Memory B cell (primary cell): ENCODE measurements around the gene SLC34A3.

ENCODE experiments used
- ATAC-seq: fragments of 150-1000 bp; cut with Tn5 transposase; 2 replicates; pipeline ENCODE4 v1.10.0; 2021; ENCODE audit warnings: low read depth, mild to moderate bottlenecking, moderate library complexity
- DNase-seq, 2 donors: peaks; one replicate each; pipeline ENCODE4 v3.0.0; 2022; ENCODE audit warnings: low spot score in 2 of 2
- H3K27ac Mint-ChIP-seq: one replicate; pipeline ENCODE4 v1.8.0; 2022; ENCODE audit warnings: mild to moderate bottlenecking, moderate library complexity, mixed read lengths
- H3K27me3 Mint-ChIP-seq: one replicate; pipeline ENCODE4 v1.8.0; 2022; ENCODE audit warnings: mixed read lengths
- H3K36me3 Mint-ChIP-seq: one replicate; pipeline ENCODE4 v1.8.0; 2022; ENCODE audit warnings: mild to moderate bottlenecking, mixed read lengths
- H3K4me1 Mint-ChIP-seq: one replicate; pipeline ENCODE4 v1.8.0; 2022; ENCODE audit warnings: mixed read lengths
- H3K4me3 Mint-ChIP-seq: one replicate; pipeline ENCODE4 v1.8.0; 2022; ENCODE audit warnings: mild to moderate bottlenecking, moderate library complexity, mixed read lengths
- H3K9me3 Mint-ChIP-seq: one replicate; pipeline ENCODE4 v1.8.0; 2022; ENCODE audit warnings: mixed read lengths

SLC34A3 gene

DNA sequence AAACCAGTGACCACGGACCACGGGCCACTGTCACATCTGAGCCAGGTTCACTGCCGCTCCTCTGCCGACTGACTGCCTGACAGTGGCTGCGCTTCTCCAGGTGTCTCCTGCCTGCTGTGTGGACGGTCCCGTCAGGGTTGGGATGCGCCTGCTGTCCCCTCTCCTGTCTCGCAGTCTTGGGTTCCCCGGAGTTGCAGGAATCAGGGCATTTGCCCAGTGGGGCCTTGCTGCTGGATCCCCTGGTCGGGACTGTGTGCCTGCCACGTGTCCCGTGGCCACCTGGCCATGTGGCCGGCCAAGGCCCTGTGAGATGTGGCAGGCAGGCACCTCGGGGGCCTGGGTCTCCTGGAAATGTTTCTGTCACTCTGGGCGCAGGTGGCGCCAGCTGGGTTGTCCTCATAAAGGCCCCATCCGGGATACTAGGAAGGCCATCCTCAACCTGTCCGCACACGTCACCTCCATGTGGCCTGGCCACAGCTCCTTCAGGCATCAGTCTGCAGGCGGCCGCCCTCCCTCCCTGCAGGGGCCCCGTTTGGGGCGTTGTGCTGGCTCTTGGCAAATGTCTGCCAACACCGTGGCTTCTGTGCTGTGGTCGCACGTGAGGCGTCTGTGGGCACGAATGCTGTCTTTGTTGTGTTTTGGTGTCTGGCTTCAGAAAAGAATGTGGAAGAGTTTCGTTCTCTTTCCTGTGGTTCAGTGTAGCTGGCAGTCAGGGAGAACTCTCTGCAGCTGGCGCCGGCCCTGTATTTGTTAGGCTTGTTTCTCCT, 40.4 kb downstream of the SLC34A3 start:
- H3K9me3 Mint-ChIP-seq = no peaks in the 10 kb centered on the region
- peaks cover 36% of the 10 kb centered on the region for H3K4me1 Mint-ChIP-seq

GRCh38 chr9:137271696-137272076, 41.0 kb downstream of the SLC34A3 start:
- Mint-ChIP-seq H3K4me1 (peaks cover 38% of the 10 kb centered on the region), H3K4me3 (no peak overlapping the region), H3K36me3 (peaks cover 6% of the 10 kb centered on the region), H3K27ac (no peak overlapping the region), H3K9me3 (no peaks in the 10 kb centered on the region), H3K27me3 (no peaks in the 10 kb centered on the region)
- ATAC-seq (no peak), DNase-seq (no peak)

More for the DNA sequence above, 40.4 kb downstream of the SLC34A3 start:
- no peaks in the 10 kb centered on the region for H3K27me3 Mint-ChIP-seq
- H3K27ac Mint-ChIP-seq = no peak overlapping the region
- H3K36me3 Mint-ChIP-seq = peaks cover 6% of the 10 kb centered on the region
- ATAC-seq (no peak), DNase-seq (no peak)
- no peak overlapping the region for H3K4me3 Mint-ChIP-seq

- Mint-ChIP-seq H3K9me3 (no peaks in the 10 kb centered on the region), H3K4me1 (peaks cover 43% of the 10 kb centered on the region), H3K27ac (no peak overlapping the region), H3K4me3 (no peak overlapping the region), H3K36me3 (peaks cover 6% of the 10 kb centered on the region), H3K27me3 (no peaks in the 10 kb centered on the region)
- no peak for DNase-seq
- ATAC-seq = no peak
Observed at GRCh38 chr9:137272241-137273094, 41.8 kb downstream of the SLC34A3 start.

GRCh38 chr9:137273095-137273490, 42.4 kb downstream of the SLC34A3 start:
- H3K27me3 Mint-ChIP-seq = no peaks in the 10 kb centered on the region
- H3K36me3 Mint-ChIP-seq = peaks cover 3% of the 10 kb centered on the region
- ATAC-seq = no peak
- no peak overlapping the region for H3K27ac Mint-ChIP-seq
- no peaks in the 10 kb centered on the region for H3K9me3 Mint-ChIP-seq
- no peak for DNase-seq
- H3K4me3 Mint-ChIP-seq = no peak overlapping the region
- peaks cover 39% of the 10 kb centered on the region for H3K4me1 Mint-ChIP-seq

- no peak for DNase-seq
- no peak for ATAC-seq
- no peaks in the 10 kb centered on the region for H3K27me3 Mint-ChIP-seq
- no peak overlapping the region for H3K4me3 Mint-ChIP-seq
- peaks cover under 1% of the 10 kb centered on the region for H3K36me3 Mint-ChIP-seq
- H3K27ac Mint-ChIP-seq = no peak overlapping the region
- H3K4me1 Mint-ChIP-seq = peaks cover 35% of the 10 kb centered on the region
- no peaks in the 10 kb centered on the region for H3K9me3 Mint-ChIP-seq
Observed at GRCh38 chr9:137273611-137274320, 43.1 kb downstream of the SLC34A3 start.

DNA sequence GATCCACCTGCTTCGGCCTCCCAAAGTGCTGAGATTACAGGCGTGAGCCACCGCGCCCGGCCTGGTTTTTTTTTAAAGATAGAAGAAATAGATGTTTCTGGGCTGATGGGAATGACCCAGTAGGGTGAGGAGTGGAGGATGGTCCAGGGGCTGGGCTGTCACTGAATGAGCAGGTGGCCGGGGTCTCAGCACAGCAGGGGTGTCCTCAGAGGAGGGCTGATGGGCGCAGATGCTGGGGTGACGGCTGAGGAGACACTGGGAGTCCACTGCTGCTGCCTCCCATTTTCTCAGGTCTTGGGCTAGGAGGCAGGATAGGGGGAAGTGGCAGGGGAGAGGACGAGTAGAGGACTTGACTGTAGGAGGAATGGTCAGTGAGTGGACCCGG, 44.5 kb downstream of the SLC34A3 start:
- Mint-ChIP-seq H3K27ac (peak overlapping the region; percentile 83), H3K4me3 (peak overlapping the region; percentile 78), H3K4me1 (peaks cover 26% of the 10 kb centered on the region), H3K9me3 (no peaks in the 10 kb centered on the region), H3K27me3 (no peaks in the 10 kb centered on the region), H3K36me3 (no peaks in the 10 kb centered on the region)
- no peak for ATAC-seq
- no peak for DNase-seq

- Mint-ChIP-seq H3K4me3 (peak overlapping the region; percentile 78), H3K9me3 (no peaks in the 10 kb centered on the region), H3K27me3 (no peaks in the 10 kb centered on the region), H3K4me1 (peaks cover 26% of the 10 kb centered on the region), H3K27ac (peak overlapping the region; percentile 83), H3K36me3 (no peaks in the 10 kb centered on the region)
- no peak for DNase-seq
- ATAC-seq = no peak
Observed at GRCh38 chr9:137275588-137276472, 45.1 kb downstream of the SLC34A3 start.

DNA sequence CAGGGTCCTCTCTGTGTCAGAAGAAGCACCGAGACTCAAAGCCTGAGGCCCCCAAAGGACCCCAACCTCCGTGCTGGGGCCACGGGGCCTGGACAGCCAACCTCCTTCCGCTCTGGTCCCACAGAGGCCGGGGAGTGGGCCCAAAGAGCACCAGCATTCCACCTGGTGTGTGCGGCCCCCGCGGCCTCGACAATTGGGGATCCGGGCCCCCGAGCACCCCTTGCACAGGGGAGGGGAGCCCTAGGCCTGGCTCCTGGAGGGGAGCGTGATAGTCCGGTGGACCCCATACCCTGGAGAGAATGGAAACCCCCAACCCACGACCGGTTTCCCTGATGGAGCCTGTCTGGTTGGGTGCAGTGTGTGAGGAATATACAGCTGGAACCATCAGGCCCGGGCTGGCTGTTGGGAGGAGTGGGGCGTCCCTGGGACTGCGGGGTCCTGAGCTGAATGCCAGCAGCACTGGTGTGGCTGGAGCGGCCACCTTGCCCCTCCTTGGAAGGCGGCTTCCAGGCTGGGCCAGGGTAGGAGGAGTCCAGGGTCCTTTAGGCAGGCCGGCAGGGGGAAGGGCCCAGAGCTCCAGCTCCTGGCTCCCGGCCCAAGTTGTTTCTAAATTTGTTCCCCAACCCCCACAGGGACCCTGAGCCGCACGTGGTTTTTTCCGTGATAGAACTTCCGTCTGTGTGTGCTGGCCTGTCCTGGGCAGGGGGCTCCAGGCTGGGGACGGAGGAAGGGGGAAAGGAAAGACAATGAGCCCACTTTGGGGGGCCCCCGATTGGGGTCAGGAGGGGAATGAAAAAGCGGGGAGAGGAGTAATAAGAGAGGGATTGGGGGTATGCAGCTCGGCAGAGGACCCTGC, 46.0 kb downstream of the SLC34A3 start:
- Mint-ChIP-seq H3K4me3 (peak overlapping the region; percentile 94), H3K27me3 (no peaks in the 10 kb centered on the region), H3K27ac (peak overlapping the region; percentile 86), H3K36me3 (no peaks in the 10 kb centered on the region), H3K4me1 (peaks cover 23% of the 10 kb centered on the region), H3K9me3 (no peaks in the 10 kb centered on the region)
- DNase-seq (no peak), ATAC-seq (no peak)

DNA sequence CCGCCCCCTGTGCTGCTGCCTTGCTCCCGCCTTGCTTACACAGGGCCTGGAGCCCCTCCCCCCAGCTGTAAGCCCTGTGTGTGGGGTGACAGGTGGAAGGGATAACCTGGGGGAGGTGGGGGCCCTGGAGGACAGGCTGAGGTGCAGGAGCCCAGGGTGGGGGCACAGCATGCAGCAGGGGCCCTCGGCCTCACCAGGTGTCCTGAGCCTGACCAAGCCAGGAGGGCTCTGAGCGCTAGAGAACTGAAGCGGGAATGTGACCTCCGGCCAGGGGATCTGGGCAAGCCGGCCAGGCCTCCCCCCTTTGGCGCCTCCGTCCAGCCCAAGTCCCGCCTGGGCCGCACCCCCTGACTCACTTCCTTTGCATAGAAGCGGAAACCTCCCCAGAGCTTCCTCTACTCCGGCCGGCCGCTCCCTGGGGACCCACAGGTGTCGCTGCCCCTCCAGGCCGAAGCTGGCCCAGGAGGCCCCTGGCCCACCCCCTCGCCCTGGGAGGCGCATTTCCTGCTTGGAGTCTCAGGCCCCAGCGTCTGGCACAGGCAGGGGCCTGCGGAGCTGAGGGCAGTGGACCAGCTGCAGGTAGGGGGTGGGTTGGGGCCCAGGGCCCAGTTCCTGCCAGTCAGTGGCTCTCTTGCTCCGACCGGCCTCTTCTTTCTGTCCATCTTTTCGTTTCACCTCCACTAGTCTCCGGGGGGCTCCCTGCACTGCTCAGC, 46.8 kb downstream of the SLC34A3 start, which contains the start of gene TOR4A:
Gene TOR4A, plus strand, starts transcription at position 398 of the 713 bp plus-strand sequence. CDS start 964 bp downstream, outside the sequence.
- DNase-seq (no peak), ATAC-seq (peak; percentile 54)
- Mint-ChIP-seq H3K9me3 (no peaks in the 10 kb centered on the region), H3K27me3 (no peaks in the 10 kb centered on the region), H3K4me1 (peaks cover 28% of the 10 kb centered on the region), H3K36me3 (peaks cover under 1% of the 10 kb centered on the region), H3K27ac (peak within 1 kb of the TSS; percentile 86), H3K4me3 (peak within 1 kb of the TSS; percentile 94)

- ATAC-seq (peak; percentile 14), DNase-seq (no peak)
- peaks cover 30% of the 10 kb centered on the region for H3K4me1 Mint-ChIP-seq
- H3K36me3 Mint-ChIP-seq = peaks cover 2% of the 10 kb centered on the region
- H3K4me3 Mint-ChIP-seq = peak overlapping the region; percentile 94
- H3K9me3 Mint-ChIP-seq = no peaks in the 10 kb centered on the region
- no peaks in the 10 kb centered on the region for H3K27me3 Mint-ChIP-seq
- peak overlapping the region; percentile 86 for H3K27ac Mint-ChIP-seq
Observed at GRCh38 chr9:137278061-137278701, 47.5 kb downstream of the SLC34A3 start.

- Mint-ChIP-seq H3K4me3 (no peak overlapping the region), H3K27me3 (no peaks in the 10 kb centered on the region), H3K9me3 (no peaks in the 10 kb centered on the region), H3K36me3 (peaks cover 2% of the 10 kb centered on the region), H3K4me1 (peaks cover 30% of the 10 kb centered on the region), H3K27ac (no peak overlapping the region)
- ATAC-seq (no peak), DNase-seq (no peak)
Observed at GRCh38 chr9:137278721-137279711, 48.3 kb downstream of the SLC34A3 start.
